Vagina (tissue), 2 donors: ENCODE data around the gene UBXN4.

Source experiments
- POLR2A ChIP-seq, 2 donors: fragments of 450-650 bp; IDR thresholded peaks; one replicate each; pipeline ENCODE4 v1.6.1; 2017; ENCODE audit warnings: antibody characterized with exemption in 2 of 2, mild to moderate bottlenecking in 2 of 2, moderate library complexity in 2 of 2
- POLR2AphosphoS5 ChIP-seq, 2 donors: sonication (generic); formaldehyde crosslinking; IDR thresholded peaks; one replicate each; pipeline ENCODE4 v1.9.0; 2017; ENCODE audit warnings: antibody characterized with exemption in 2 of 2, mild to moderate bottlenecking in 2 of 2, low read depth in 1 of 2; ENCODE audit not compliant: insufficient read depth in 1 of 2

GRCh38 chr2:135790423-135790822, 48.8 kb downstream of the UBXN4 start:
- no peak for TF ChIP-seq POLR2AphosphoS5 (IDR thresholded peaks at IDR 0.05; ENCODE audit: insufficient read depth in 1 of 2, low read depth in 1 of 2)
- TF ChIP-seq POLR2A (IDR thresholded peaks at IDR 0.05): no peak
